GM18499 (cell line): ENCODE data around the gene CLEC1B.
"Not testable (repeated sequence)": the region's sequence is repeated elsewhere in the genome, so short reads cannot be mapped to it uniquely, and the experiment has no call there.

Source experiments
- ATAC-seq: cut with Tn5 transposase; IDR thresholded peaks from one replicate; pipeline ENCODE4 v1.9.1; 2021; ENCODE audit warnings: moderate number of reproducible peaks; ENCODE audit not compliant: insufficient read depth, unreplicated experiment

Gene CLEC1B

DNA sequence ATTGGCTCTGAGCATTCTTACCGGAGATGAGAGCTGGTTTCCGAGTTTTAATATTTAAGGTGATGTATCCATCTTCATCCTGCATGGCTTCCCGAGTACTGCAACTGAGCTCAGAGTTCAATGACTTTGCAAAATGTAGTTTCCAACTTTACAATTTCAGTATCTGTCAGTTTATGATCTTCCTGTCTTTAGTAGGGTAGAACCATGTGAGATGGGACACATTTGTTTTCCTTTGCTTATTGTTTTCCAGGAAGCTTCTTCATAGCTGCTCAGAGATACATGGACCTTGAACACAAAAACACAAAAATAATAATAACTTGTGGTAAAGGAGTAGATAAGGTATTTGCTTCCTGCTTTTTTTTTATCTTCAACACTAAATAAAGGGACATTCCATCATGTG lies at the start of gene CLEC1B:
TSS of gene CLEC1B (minus strand) at position 106 of the 400 bp plus-strand sequence. CDS start at position 85, 21 bp downstream.
- ATAC-seq = no peak

DNA sequence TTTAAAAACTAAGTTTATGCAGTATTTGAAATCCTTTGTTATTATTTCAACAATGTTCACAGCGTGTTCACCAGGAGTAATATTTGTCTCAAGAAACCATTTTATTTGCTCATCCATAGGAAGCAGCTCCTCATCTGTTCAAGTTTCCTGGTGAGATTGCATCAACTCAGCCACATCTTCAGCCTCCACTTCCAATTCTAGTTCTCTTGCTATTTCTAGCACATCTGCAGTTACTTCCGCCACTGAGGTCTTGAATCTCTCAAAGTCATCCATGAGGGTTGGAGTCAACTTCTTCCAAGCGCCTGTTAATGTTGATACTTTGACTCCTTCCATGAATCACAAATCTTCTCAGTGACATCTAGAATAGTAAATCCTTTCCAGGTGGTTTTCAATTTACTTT lies 49.6 kb upstream of the CLEC1B start:
- ATAC-seq = no peak

DNA sequence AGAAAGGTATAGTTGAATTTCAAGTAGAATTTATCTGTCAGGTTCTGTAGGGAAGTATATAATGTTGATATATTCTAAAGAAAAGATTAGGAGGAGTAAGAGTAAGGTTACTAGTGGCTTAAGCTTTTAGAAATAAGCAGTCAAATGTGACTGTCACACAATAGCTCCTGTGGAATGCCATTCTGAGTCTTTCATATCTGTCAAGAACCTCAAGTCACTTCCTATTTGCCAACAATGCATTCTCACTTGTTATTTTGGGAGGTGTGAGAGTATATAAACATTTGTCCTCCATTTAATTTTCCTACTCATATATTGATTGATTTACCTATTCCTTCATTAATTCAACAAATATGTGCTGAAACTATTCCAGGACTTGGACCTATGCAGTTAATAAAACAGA lies 43.2 kb upstream of the CLEC1B start:
- ATAC-seq = no peak

DNA sequence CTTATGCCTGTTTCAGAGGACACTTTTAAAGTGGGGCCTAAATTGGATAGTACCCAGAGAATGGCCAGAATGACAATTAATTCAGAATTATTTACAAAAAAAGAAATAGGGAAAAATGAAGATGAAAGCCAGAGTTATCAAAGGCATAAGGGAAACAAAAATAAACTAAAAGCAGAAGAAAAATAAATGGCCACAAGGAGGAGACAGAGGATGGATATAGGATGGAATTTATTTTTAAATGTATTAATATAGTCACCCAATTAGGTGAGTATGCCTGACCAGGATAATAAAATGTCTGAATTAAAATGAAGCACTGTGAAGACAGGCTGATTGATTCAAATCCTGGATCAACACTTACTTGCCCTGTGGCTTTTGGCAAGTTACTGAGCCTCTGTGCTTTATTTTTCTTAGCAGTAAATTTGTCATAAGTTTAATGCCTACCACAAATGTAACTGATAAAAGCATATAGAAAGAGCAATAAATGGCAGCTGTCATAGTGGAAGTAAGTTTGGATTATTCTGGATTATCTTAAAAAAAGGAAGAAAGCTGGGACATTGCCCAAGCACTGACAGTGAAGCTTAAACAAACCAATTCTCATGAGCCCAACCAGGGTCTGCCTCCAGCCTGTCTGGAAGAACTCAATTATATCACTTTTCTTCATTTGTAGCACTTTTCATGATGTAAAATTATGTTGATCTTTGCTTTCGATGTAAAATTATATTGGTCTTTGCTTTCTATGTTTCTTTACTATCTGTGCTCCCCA lies 35.0 kb upstream of the CLEC1B start:
- ATAC-seq = no peak

DNA sequence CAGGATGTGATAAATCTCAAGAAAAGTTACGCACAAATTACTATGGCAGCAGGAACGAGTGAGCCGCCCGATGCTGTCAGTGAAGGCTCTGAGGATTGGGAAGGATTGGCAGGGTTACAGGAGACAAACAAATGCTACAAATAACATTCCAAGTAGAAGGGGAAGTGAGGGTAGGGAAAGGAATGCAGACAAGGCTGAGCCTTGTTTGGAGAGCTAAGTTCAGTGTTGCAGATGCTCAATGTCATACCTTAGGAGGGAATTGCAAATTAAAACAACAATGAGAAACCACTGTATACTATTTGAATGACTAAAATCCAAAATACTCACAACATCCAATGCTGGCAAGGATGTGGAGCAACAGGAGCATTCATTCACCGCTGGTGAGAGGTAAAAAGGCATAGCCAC lies 32.9 kb upstream of the CLEC1B start:
- no peak for ATAC-seq

DNA sequence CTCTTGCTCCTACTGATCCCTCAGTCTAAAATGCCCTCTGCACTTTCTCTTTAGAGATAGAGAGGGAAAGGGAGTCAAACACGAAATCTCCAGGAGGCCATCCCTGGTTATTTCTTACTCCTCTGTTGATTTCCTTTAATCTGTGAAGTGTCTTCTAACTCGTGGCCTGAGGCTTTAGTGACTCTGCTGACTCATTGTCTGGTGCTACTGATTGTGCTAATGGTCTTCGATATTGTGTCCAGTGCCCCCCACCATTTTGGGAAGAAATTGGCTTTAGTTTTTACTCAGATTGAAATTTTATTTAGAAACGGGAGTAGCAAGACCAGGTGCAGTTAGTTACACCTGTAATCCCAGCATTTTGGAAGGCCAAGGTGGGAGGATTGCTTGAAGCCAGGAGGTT lies 32.4 kb upstream of the CLEC1B start:
- ATAC-seq = no peak

DNA sequence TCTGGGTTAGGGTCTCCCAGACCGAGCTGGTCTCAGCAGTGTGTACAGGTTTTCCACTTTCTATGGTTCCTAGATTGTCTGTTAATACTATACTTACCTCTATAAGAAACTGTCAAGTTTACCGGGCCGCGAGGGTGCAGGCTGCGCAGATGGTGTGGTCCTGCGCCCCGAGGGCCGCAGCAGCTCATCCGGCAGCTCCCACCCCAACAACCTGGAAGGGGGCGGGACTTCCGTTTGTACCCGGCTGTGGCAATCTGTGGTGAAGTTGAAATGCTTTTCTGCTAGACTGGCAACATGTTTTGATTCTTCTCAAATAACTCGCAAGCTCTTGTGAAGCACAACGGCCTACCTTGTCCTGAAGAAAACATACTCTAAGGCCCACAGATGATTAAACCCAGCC lies 31.5 kb upstream of the CLEC1B start, which contains the start of gene CLEC9A:
TSS of gene CLEC9A (plus strand) at position 237 of the 400 bp plus-strand sequence. CDS start 22,006 bp downstream, outside the sequence.
- ATAC-seq = no peak

DNA sequence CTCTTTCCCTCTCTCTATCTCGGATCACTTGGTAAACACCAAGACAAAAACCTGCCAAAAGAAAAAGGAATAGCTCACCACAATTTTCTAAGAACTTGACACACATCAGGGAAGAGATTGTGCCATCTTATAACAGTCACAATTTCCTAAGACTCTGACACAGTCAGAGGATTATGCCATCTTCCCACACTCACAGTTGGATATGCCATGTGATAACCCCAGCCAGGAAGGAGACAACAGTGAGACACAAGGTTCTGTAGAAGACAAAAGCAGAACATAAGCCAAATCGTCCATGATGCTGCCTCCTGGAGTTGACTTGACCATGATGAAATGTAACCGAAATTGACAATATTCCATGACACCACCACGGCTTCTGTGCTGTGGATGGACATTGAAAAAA lies 28.8 kb upstream of the CLEC1B start:
- no peak for ATAC-seq

DNA sequence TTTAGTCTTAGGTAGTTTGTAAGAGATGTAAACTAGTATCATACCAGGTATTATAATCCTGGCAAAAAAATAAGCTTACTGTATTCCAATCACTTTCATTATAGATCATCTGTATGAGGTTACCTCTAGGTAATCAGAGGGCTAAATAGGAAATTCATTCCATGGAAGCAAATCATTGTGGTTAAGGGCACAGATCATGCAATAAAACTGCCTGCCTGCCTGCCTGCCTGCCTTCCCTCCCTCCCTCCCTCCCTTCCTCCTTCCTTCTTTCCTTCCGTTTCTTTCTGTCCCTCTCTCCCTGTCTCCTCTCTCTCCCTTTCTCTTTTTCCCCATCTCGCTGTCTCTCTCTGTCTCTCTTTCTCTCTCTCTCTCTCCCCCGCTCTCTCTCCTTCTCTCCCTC lies 28.4 kb upstream of the CLEC1B start:
- ATAC-seq = no peak

DNA sequence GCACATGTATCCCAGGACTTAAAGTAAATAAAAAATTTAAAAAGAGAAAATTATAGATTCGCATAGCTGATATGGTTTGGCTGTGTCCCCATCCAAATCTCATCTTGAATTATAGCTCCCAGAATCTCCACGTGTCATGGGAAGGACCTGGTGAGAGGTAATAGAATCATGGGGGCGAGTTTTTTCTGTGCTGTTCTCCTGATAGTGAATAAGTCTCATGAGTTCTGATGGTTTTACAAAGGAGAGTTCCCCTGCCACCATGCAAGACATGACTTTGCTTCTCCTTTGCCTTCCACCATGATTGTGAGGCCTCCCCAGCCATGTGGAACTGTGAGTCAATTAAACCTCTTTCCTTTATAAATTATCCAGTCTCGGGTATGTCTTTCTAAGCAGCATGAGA lies 27.7 kb upstream of the CLEC1B start:
- not testable (repeated sequence) for ATAC-seq

DNA sequence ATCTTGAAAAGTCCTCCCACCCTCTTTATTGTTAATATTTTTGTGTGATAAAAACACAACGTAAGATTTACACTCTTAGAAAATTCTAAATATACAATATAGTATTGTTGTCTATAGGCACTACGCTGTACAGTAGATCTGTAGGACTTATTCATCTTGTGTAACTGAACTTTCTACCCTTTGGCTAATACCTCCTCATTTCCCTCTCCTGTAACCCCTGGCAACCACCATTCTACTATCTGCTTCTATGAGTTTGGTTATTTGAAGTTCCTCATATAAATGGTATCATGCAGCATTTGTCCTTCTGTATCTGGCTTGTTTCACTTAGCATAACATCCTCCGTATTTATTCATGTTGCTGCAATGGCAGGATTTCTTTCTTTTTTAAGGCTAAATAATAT lies 26.3 kb upstream of the CLEC1B start:
- ATAC-seq = no peak

DNA sequence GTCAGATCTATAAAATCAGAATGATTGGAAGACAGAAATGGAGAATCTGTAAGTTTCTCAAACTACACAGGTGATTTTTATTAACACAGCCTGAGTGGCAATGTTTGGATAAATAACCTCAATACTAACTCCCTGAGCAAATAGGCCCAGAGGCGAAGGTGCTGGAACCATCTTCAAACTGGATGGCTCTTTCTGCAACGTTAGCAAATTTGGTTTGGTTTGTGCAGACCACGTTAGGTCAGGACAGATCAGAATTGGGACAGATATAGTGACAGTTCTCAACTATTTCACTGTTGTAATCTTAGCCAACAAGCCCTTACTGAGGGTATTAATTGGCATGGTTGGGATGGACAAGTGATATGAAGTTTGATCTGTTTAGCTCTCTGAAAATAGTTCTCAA lies 22.4 kb upstream of the CLEC1B start:
- no peak for ATAC-seq

DNA sequence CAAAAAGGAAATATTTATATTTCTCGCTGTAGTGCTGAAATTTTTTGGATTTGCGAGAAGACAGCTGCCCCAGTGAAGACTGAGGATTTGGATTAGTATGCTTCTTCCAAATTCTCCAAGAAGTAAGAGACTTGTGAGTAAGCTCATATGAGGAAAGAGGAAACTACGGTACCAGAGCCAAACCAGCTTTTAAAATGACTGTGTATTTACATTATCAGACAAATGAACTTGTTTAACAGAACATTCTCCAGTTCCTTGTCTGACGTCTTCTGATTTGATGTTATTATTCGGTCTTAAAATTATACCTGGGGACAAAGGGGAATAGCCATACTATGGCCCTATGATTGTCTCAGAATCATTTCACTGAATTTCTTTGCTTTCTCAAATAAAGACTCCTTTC lies 19.5 kb upstream of the CLEC1B start:
- ATAC-seq = no peak

DNA sequence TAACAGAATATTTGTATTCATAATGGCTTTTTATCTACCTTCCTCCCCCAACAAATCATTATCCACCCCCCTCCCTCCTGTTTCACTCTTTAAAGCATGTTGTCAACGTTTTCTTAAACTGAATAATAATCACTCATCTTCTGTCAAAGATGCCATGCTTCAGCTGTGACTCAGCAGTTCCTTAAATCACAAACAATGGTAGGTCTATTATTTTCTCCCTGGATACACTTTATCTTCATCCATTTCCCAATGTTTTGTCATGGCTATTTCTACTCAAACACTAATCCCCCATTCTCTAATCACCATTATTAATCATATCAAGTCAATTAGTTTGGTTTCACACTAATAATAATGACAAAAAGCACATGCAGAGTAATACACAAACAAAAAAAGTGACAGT lies 18.0 kb upstream of the CLEC1B start:
- no peak for ATAC-seq

DNA sequence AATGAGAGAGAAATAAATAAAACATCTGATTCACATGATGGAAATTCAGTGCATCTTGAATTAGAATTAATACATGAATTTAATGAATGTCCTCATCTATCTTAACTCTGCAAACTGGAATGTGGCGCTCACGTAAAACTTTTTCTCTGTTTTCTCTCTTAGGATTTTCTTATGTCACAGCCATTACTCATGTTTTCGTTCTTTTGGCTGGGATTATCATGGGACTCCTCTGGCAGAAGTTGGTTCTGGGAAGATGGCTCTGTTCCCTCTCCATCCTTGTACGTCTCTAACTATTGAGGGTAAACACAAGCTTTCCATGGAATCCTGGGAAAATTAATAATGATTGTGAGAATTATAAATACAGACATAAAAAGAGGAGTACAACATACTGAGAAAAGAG lies 16.5 kb upstream of the CLEC1B start:
- ATAC-seq = no peak

DNA sequence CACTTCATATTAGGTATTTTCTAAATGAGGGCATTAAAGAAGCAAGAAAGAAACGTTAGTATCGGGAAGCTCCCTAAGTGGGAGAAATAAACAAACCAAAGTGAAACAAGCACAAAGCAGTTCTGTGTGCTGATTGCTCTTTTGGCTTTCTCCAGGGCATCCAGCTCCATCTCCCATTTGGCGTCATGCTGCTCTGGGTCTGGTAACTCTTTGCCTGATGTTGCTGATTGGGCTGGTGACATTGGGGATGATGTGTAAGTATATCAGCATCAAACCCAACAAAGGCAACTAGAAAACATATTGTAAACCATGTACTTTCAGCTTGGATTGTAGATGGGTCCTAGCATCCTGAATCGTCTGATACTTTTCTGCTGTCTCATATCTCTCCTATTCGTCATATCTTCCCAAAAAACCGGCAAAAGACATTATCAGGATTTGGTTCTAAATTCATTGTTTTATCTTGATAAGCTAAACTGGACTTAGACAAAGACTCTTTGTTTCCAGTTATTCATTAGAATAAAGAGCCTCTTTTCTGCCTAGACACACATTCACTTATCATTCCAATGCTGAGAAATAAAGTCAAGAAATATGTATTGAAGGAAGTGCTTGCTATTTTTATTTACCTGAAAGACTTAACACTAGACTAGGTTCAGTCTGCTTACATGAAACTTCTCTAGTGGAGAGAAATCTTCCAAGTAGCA lies 13.9 kb upstream of the CLEC1B start:
- no peak for ATAC-seq

DNA sequence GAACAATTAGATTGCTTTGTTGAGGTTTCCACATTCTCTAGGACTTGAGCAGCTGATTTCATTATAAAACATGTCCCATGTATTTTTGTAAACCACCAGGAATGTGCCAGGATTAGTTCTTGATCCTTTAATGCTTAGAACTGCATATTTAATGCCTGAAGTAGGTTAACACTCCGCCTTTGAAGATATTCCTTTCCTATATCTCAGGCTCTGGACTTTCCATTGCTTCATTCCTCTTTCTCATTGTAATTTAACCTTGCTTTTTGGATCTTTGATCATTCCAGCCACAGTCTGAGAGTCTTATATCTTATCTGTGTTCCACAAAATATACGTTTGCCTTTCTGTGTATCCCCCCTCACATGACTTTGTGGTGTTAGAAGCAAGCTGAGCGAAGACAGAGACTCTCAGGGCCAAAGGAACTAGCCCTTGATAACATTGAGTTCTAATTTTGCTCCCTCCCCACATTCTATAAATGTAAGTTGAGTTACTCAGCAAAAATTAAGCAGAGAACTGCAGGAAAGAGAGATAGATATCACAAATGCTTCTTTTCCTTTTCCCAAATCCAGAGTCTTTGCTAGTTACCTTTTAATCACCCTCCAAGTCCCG lies 2.4 kb upstream of the CLEC1B start:
- ATAC-seq = no peak

DNA sequence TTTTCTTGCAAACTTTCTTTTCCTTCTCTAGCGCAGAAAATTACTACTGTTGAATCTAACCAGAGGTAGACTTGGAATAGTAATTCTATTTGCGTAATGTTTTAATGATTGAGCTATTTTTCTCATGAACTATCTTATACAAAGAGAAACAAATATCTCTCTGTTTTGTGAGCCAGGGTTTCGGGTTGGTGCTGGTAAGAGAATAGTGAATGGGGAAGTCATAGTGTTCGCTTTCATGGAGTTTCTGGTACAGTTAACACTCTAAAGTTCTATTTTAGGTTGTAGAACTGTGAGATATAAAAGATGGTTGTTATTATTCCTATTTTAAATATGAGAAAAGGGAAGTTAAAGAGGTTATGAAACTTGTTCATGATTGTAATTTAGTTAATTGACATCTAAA lies 6.6 kb downstream of the CLEC1B start:
- ATAC-seq = no peak

DNA sequence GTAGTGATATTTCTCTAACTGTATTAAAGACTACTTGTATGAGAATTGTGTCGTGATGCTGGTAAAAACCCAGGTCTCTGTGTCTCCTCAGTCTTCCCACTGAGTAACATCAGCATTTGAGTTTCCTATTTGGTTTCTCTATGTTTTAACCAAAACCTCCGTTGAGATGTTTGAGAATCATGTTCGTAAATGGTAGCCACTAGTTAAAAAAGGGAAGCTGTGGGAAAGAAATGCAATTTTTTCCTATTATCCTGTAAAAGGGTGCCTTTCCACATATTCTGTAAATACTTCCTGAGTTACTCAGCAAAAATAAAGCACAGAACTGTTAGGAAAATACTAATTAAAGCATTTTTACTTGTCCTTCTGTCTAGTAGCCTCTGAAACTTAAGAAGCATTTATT lies 7.0 kb downstream of the CLEC1B start:
- no peak for ATAC-seq

DNA sequence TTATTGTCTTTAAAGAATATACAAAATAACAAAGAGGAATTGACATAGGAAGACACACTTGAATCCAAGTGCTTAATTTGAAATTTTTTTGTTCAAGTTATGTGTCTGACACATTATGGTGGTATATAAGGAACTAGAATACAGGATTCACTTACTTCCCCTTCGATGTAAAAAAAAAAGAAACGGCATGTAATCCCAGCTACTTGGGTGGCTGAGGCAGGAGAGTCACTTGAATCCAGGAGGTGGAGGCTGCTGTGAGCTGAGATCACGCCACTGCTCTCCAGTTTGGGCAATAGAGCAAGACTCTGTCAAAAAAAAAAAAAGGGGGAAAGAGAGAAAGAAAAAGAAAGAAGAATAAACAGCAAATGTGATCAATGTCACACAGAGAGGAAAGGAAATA lies 18.8 kb downstream of the CLEC1B start:
- ATAC-seq = no peak

DNA sequence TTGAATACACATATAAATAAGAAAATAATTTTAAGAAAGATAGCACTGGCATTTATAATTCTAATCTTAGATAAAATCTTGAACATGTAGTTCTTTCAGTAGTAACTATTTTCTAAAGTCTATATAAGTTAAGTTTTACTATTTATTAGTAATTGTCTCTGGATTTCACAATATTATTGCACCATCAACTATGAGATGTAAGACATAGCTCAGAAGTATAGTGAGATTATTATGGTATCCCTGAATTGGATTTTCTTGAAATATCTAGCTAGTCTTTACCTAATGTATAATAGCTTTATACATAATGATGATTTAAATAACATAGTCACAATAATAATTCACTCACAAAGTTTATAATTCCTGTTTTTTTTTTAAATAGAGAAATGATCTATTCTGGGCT lies 21.0 kb downstream of the CLEC1B start:
- no peak for ATAC-seq
